Astrocyte of the hippocampus (primary cell): ENCODE data around the gene MAP2K2.
"Not testable (repeated sequence)": the region's sequence is repeated elsewhere in the genome, so short reads cannot be mapped to it uniquely, and the experiment has no call there.

Experiments
- DNase-seq: peaks from one replicate; pipeline ENCODE4 v3.0.0; 2011; ENCODE audit warnings: low read depth, low spot score

The MAP2K2 gene

DNA sequence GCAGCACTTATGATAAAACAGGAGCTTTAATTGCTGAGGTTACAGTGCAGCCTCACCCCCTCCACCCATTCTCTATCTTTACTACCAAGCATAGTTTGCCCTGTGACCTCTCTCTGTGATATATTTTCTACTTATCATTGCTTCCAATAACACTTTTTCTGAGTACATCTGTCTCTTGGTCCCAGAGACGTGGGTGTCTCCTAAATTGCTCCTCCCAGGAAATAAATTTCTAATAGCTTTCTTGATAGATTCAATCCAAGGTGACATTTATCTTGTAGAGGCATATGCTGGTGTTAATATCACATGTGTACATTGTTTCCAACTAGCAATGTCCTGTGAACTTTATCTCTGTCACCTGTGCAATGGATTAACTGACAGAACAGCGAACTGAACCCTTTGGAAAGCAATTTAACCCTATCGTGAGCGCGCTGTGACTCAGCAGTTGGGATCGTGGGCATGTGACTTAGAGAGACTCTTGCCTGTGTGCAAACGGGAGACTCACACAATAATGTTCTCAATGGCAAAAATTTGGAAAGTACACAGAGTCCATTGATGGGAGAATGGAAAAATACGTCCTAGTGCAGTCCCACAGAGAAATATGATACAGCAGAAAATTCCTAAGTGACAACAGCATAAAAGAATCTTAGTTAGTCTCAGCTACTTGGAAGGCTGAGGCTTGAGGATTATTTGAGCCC, 7.0 kb upstream of the MAP2K2 start:
- DNase-seq: peak; percentile 86

DNA sequence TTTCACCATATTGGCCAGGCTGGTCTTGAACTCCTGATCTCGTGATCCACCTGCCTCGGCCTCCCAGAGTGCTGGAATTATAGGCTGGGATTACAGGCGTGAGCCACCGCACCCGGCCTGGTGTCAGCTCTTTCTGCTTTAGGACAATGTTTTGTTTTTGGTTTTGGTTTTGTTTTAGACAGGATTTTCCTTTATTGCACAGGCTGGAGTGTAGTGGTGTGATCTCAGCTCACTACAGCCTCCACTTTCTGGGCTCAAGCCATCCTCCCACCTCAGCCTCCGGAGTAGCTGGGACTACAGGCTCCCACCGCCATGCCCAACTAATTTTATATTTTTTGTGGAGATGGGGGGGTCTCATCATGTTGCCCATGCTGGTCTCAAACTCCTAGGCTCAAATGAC, 5.1 kb upstream of the MAP2K2 start:
- not testable (repeated sequence) for DNase-seq

DNA sequence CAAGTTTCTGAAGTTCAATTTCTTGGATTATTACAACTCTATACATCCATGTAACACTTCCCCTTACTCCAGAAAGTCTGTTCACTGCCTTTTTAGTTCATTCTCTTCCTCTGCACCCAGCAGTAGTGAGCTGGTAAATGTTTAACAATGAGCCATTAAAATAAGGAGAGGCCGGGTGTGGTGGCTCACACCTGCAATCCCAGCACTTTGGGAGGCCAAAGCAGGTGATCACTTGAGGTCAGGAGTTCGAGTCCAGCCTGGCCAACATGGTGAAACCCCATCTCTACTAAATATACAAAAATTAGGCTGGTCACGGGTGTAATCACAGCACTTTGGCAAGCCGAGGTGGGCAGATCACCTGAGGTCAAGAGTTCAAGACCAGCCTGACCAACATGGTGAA, 3.4 kb upstream of the MAP2K2 start:
- DNase-seq: not testable (repeated sequence)

DNA sequence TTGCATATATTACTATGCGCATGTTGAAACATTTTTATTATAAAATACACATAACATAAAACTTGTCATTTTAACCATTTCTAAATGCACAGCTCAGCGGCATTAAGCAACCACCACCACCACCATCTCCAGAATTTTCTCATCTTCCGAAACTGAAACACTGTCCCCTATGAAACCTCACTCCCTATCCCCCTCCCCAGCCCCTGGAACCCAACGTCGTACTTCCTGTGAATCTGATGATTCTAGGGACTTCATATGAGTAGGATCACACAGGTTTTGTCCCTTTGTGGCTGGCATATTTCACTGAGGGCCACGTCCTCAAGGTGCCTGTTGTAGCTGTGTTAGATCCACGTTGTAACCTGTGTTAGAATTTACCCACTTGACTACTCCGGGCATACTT, 716 bp upstream of the MAP2K2 start:
- DNase-seq: no peak

DNA sequence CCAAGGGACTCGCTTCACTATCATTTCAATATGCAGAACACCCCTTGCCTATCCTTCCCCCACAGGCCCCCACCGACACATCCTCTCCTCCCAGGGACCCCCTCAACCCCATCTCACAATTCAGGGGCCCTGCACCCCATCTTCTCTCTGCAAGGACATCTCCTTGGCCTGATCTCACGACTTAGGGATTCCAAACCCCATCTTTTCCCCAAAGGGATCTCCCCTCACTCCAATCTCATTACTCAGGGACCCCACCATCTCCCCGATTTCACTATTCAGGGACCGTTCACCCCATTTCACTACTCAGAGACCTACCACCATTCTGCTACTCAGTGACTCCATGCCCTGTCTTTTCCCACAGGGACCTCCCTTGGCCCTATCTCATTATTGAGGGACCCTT, 1.4 kb downstream of the MAP2K2 start:
- no peak for DNase-seq

DNA sequence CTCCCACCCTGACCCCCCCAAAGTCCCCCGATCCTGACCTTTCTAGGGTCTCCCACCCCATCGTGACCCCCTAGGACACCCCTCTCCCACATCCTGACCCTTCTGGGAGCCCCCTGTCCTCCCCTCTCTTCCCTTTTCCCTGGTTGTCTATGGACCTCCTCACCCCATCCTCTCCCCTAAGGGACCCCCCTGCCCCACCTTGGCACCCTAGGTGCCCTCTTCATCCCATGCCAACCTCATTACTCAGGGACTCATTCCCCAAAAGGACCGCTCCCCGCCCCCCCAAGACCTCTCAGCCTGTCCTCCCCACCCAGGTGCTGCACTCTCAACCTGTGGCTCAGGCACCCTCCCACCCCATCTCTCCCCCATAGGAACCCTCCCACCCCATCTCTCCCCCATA, 2.1 kb downstream of the MAP2K2 start:
- DNase-seq: no peak

DNA sequence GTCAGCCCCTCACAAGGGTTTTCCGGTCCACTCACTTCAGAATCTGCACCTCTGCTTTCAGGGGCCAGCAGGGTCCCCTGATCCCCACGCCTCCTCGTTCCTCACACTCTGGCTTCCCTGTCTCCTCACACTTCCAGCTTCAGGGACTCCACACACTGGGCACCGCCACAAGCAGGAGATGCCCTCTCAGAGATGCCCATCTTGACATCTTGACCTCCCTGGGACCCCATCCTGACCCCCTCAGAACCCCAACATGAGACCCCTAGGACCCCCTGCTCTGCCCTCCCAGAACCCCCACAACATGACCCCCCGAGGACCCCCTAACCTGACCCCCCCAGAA, 2.7 kb downstream of the MAP2K2 start:
- no peak for DNase-seq

DNA sequence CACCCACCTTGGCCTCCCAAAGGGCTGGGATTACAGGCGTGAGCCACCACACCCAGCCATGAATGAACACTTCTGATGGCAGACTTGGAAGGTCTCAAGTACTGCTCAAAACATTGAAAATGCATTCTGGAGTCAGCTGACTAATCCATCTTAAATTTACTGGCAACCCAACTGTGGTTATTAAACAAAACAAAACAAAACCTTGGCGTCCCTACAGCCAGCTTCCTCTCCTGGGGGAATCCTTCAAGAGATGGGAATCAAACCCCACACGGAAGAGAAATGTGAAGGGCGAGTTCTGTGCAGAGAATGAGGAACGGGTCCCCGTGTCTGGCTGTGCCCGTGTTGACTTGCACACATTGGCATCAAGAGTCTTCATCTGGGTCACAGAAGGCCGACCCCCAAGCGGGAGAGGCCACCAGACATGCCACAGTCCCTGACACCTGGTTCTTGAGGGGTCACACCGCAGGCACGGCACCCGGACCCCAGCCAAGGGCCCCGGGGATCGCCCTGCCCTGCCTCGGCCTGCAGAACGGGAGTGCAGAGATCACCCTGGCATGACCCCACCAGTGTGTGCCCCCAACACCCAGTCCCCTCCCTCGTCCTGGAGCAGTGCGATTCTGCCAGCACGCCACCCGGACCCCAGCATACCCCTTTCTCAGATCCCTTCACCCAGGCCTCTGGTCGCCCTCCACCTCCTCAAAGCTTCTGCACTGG, 3.2 kb downstream of the MAP2K2 start:
- DNase-seq: peak; percentile 55

DNA sequence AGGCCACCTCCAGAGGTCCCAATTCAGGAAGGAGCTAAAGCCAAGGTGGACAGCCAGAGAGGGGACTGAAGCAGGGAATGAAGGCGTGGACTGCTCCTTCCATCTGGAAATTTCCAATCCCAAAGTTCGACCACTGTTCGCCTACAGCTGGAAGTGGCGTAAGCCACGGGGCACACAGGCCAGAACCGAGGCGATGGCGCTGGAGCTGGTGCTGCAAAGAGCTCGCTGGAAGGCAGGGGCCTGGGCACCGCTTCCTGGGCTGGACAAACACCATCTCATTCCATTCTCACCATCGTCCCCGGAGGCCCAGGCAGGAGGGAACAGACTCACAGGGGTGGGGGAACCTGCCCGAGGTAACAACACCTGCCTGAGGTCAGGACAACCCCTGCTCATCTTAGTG, 4.2 kb downstream of the MAP2K2 start:
- DNase-seq: no peak

DNA sequence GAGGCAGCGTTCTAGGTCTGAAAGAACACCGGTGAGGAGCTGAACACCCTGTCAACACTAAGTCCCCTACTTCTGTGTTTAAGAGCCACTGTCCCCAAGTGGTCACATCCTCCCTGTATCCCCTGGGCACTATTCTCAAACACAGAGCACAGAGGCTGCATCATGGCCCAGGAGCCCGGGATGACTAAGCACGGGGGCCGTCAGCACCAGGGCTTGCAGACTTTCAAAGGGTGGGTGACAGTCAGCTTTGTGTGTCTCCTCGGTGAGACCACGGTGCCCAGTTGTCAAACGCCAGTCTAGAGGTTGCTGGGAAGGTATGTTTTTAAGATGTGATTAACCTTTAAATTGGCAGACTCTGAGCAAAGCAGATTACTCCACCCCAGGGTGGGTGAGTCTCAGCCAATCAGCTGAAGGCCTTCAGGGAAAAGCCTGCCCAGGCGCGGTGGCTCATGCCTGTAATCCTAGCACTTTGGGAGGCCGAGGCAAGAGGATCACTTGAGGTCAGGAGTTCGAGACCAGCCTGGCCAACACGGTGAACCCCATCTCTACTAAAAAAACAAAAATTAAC, 8.0 kb downstream of the MAP2K2 start:
- no peak for DNase-seq

DNA sequence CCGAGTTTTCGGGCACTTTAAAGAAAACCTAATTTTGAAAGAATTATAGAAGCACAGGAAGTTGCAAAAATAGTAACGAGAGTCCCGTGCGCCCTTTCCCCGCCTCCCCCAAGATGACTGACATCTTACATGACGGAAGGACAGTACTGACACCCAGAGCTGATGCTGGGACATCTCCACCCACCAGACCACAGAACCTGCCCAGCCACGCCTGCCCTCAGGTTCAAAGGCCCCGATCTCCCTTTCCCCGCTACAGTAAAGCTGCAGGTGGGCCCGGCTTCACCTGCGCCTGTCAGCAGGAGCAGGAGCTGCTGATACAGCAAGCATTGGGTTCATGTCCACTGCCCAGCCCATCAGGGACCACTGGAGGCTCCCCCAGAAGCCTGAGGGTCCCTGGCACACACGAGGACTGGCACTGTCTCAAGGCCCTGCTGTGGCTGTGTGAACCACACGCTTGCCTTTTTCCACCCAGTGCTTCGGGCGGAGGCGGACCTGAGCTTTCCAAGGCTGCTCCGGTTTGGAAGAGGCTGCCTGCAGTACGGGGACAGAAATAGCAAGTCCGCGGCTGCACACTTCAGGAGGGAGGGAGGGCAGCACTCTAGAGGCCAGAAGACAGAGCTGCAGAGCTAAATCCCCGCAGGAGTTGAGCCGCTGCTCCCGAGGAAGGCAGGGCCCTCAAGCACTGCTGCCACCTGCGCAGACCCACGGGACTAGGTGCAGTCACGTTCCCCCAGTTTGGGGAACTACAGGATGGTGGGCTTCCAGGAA, 8.7 kb downstream of the MAP2K2 start:
- DNase-seq: no peak

DNA sequence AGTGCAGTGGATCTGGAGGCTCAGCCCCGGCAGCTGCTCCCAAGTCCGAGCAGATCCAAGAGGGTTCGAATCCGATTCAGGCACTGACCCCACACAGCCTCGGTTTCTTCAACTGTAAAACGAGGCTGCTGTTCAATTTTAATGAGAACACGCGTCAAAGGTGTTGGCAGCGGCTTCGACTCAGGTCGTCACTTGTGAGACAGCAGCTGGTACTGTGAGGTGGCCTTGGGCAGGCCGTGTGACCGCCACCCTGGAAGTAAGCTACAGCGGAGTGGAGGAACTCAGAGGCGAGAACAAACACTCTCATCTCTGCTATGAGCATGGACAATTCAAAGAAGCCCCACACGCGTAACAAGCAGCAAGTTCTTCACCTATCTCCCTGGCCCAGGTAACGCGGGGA, 9.7 kb downstream of the MAP2K2 start:
- no peak for DNase-seq

DNA sequence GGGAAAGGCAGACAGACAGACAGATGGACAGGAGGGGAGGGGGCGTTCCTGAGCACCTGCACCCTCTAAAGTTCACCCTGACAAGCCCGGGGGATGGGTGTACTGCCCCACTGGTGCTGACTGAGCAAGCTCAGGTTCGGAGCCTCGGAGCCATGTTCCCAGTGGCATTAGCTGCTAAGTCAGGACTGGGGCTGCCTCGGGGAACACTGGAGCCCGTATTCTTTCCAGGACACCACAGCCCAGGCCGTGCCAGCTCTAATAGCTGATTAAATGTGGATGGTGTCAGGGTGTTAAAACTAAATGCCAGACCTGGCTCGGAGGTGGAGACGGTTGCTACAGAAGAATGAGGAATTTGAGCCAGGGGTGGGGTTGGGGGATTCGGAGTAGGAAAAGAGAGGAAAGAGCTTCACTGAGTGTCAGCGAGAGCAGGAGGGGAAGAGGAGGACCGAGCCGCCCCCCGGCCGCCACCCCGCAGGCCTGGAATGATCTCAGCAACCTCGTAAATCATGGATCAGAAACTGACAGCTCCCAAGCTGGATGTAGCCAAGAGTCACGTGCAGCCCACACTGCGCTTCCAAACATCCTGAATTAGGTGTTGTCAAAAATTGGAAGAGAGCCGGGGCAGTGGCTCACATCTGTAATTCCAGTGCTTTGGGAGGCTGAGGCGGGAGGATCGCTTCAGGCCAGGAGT, 10.4 kb downstream of the MAP2K2 start:
- DNase-seq: no peak

DNA sequence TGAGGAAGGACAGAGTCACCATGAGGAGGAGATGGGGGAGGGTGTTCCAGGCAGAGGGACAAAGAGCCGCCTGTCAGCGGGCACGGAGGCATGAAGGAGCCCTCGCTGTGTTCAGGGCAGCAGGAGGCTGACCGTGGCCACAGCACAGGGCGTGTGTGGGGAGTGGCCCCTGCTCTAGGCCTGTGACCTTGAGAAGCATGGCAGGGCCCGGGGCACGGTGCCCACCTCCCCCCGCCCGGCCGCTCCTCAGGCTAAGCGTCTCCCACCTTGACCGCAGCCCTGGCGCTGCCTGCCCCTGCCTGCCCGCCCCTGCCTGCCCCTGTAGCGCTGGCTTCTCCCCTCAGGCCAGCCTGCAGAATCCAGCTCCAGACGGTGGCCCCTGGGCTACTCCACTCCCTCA, 11.6 kb downstream of the MAP2K2 start:
- no peak for DNase-seq

DNA sequence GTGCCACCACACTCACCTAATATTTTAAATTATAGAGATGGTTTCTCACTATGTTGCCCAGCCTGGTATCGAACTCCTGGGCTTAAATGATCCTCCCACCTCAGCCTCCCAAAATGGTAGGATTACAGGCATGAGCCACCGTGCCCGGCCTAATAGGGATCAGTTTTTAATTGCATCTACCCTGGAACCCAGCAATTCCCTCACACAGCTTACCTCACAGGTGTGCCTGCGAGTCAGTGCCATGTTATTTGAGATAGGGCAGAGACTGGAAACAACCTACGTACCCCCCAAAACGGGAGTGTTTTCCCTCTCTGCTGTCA, 14.3 kb downstream of the MAP2K2 start:
- DNase-seq: no peak

DNA sequence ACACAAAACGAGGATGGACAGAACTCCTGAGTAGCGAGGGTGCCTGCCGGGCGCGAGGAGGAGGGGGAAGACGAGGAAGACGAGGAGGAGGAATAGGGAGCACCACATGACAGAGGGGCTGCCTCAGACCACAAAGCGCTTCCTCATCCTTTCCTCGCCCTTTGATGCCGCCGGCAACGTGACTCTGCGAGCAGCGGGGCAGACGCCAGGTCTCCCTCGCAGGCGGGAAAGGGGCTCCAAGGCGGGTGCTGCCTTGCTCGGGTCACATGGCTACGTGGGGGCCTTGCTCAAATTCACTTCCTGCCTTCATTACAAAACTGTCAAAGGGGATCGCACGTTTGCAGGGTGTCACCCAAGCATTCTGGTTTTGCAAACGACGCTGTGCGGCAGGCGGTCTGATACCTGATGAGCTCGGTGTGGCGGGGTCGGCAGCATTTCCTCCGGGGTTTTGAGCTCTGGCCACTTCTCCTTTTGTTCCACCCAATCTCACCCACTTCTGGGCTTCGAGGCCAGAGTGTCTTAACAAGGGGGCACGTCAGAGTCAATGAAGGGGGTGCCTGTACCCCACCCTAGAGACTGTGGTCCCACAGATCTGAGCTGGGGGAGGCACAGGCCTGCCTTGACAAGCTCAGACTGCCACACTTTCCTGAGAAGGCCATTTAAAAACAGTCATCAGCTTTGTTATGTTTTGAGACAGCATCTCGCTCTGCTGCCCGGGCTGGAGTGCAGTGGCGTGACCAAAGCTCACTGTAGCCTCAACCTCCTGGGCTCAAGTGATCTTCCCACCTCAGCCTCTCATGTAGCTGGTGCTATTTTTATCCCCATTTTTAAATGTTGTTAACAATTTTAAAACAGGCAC, 14.9 kb downstream of the MAP2K2 start:
- DNase-seq: no peak

DNA sequence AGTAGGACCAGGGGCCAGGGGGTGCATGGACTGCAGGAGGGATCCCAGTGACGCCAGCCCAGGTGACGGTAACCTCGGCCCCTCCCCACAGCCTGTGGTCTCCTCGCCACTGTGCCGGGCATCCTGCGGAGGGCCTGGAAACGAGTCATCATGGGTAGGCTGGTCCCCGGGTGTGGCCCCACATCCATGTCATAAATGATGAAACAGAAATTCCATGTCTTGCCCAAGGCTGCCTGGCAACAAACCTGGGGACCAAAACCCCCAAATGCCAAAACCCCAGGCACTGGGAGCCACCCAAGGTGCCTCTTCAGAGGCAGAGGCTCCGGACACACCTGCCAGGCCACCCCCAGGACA, 20.9 kb downstream of the MAP2K2 start:
- DNase-seq: no peak

DNA sequence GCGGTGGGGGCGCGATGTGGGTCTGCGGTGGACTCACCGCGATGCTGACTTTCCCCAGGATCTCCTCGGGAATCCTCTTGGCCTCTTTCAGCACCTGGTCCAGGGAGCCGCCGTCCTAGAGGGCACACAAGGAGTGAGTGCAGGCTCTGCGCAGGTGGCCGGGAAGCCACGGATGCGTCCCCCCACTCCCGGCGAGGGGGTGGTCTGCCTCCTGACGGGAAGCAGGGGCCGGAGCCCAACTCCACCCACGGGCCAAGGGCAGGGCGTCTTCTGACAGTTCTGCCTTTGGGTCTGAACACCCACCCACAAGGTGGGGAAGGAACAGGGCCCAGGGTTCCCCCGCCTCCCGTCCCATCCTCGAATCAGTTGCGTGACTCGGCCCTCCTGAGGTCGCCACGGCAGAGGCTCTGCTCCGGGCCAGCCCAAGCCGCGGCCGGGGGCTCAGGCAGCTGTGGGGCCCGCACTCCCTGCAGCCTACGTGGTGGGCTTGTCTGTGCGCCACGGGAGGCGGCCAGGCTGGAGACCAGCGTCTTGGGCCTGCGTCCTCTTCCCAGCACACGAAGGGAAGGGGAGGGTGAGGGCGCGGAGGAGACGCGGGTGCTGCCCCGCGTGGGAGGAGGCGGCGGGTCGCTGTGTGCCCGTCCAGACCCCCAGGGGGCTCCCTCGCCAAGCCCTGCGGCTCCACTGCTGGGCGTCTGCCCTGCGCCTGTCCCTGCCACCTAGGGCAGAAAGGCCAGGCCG, 21.4 kb downstream of the MAP2K2 start:
- DNase-seq: no peak

DNA sequence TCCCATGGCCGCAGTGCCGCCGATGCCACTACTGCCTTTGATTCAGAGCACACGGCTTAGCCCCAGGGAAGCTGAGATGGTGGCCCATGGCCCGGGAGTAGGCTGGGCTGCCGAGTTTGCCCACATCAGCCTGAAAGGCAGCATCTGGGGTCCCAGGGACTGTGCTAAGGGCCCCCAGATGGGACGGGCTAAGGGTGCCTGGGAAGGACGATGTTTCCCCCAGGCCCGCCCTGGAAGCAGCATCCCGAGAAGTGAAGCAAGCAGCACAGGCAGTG, 22.5 kb downstream of the MAP2K2 start:
- no peak for DNase-seq

DNA sequence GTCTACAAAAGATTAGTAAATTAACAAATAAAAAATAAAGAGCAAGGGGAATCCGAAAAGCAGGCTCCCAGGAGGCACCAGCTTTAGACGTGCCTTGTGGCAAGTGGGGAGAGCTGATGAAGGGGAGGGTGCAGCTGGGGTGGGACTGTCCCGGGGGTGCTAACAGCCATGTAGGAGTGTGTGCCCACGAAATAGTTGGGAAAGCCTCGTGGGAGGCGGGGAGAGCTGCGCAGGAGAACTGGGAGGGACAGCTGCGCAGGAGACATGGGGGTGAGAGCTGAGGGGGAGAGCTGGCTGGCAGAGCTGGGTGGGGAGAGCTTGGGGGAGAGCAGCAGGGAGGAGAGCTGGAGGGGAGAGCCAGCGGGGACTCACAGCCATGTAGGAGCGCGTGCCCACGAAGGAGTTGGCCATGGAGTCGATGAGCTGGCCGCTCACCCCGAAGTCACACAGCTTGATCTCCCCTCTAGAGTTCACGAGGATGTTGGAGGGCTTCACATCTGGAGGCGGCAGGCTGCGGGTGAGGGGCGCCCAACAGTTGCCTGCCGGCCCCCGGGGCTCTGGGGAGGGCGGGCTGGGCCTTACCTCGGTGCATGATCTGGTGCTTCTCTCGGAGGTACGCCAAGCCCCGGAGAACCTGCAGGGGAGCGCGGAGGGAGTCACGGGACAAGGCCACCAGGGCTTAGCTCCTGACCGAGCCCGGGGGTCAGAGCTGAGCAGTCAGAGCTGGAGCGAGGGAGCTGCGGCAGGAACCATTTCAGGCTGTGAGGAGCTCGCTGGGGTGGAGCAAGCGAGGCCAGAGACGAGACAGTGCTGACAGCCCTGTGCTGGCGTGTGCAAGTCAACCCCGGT, 23.1 kb downstream of the MAP2K2 start:
- no peak for DNase-seq
